Suprapubic skin (tissue), 4 donors: ENCODE data around the gene OR4K1.

ENCODE experiments used
- CTCF ChIP-seq, 2 donors: fragments of 200-600 bp in 1 of 2; fragments of 450-650 bp in 1 of 2; sonication (generic) in 1 of 2; IDR thresholded peaks; one replicate each; pipeline ENCODE4 v1.5.1; 2016 to 2019; ENCODE audit warnings: antibody characterized with exemption in 2 of 2, mild to moderate bottlenecking in 1 of 2, moderate library complexity in 1 of 2
- POLR2A ChIP-seq, 2 donors: fragments of 450-650 bp; IDR thresholded peaks; one replicate each; pipeline ENCODE4 v1.6.1; 2017; ENCODE audit warnings: antibody characterized with exemption in 2 of 2, mild to moderate bottlenecking in 2 of 2, moderate library complexity in 2 of 2
- POLR2AphosphoS5 ChIP-seq, 3 donors: sonication (generic); formaldehyde crosslinking; IDR thresholded peaks; one replicate each; pipeline ENCODE4 v1.6.1; 2017; ENCODE audit warnings: antibody characterized with exemption in 3 of 3

- TF ChIP-seq CTCF (IDR thresholded peaks at IDR 0.05) (no peak), POLR2AphosphoS5 (IDR thresholded peaks at IDR 0.05) (no peak), POLR2A (IDR thresholded peaks at IDR 0.05) (no peak)
Observed at GRCh38 chr14:19911114-19911513, 19.6 kb upstream of the OR4K1 start.
